VCaP (cell line): ENCODE measurements around the gene MSANTD7.

Source experiments
- H3K27ac ChIP-seq: fragments of 450-650 bp; 2 replicates; pipeline ENCODE4 v1.5.1; 2017
- CTCF ChIP-seq: fragments of 450-650 bp; conservative IDR thresholded peaks from 2 replicates; pipeline ENCODE4 v1.5.1; 2017; ENCODE audit warnings: mild to moderate bottlenecking, moderate library complexity

MSANTD7 gene

GRCh38 chr10:14839305-14839695 is 1.2 kb downstream of the MSANTD7 start:
- TF ChIP-seq CTCF, result no peak
- peak overlapping the region; percentile 93 for H3K27ac ChIP-seq

- H3K27ac ChIP-seq, result no peak overlapping the region
- no peak for TF ChIP-seq CTCF
Measured at GRCh38 chr10:14840178-14840577, 2.1 kb downstream of the MSANTD7 start.

- no peak overlapping the region for H3K27ac ChIP-seq
- TF ChIP-seq CTCF, result no peak
Measured at GRCh38 chr10:14843327-14843988, 5.4 kb downstream of the MSANTD7 start.

DNA sequence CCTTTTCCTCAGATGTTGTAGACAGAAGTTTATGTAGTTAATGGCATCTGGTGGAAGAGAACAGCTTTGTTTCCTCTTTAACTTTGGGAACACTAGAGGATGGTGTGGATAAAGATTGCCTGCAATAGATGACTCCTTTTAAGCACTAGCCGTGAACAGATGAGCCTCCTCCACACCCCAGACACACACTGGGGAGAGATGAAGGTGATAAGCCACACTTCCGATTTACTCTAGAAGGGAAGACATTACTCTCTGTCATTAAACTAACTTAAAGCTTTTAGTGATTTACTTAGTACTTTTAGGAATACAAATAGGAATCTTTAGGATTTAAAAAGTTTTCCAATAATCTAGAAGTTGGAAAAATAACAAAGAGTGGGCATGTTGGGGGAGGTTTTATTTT is 6.8 kb downstream of the MSANTD7 start:
- H3K27ac ChIP-seq, result no peak overlapping the region
- TF ChIP-seq CTCF, result no peak

GRCh38 chr10:14852236-14852635 is 14.1 kb downstream of the MSANTD7 start:
- no peak for TF ChIP-seq CTCF
- no peak overlapping the region for H3K27ac ChIP-seq

DNA sequence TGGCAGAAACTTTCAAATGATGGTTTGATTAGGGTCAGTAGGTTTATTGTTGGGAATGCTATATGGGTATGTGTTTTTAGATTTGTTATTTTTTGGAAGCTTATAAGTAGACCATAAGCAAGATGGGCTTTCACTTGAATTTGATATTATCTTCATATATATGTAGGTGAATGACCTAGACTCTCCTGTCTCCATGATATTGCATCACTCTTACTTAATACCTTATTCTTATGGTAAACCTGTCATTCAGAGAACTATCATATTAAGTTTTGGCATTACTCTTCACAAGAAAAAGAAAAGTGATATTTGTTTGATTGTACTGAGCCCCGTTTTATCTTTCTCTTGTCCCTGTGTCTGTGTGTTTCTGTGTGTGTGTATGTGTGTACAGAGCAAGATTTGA is 17.3 kb downstream of the MSANTD7 start:
- no peak overlapping the region for H3K27ac ChIP-seq
- TF ChIP-seq CTCF, result no peak

GRCh38 chr10:14858338-14858960 is 20.3 kb downstream of the MSANTD7 start:
- no peak for TF ChIP-seq CTCF
- H3K27ac ChIP-seq, result no peak overlapping the region
